Mesodermal cell (in vitro differentiated cells): ENCODE measurements around the gene SUFU.

Source experiments
- H3K27ac ChIP-seq: 2 replicates; pipeline ENCODE4 v1.7.0; 2013; ENCODE audit warnings: mild to moderate bottlenecking, low read depth, low read length, moderate library complexity; ENCODE audit not compliant: severe bottlenecking
- H3K36me3 ChIP-seq: 2 replicates; pipeline ENCODE4 v1.7.1; 2013; ENCODE audit warnings: mild to moderate bottlenecking, low read length, moderate library complexity; ENCODE audit not compliant: control insufficient read depth, insufficient read depth
- H3K4me1 ChIP-seq: one replicate; pipeline ENCODE4 v1.7.1; 2013; ENCODE audit warnings: mild to moderate bottlenecking, low read length; ENCODE audit not compliant: insufficient read depth, control insufficient read depth, poor library complexity, severe bottlenecking
- H3K4me3 ChIP-seq: 2 replicates; pipeline ENCODE4 v1.7.0; 2013; ENCODE audit warnings: low read length, control low read depth, mild to moderate bottlenecking; ENCODE audit not compliant: insufficient read depth, poor library complexity, severe bottlenecking; ENCODE audit errors: extremely low read depth
- H3K9me3 ChIP-seq: 2 replicates; pipeline ENCODE4 v1.7.1; 2013; ENCODE audit warnings: mild to moderate bottlenecking, low read length, moderate library complexity; ENCODE audit not compliant: control insufficient read depth
- WGBS, 2 experiments: methylation state at CpG; one replicate each; pipeline ENCODE4 v1.1.5; 2013; ENCODE audit warnings: missing lambda C conversion rate in 2 of 2; ENCODE audit not compliant: insufficient coverage in 2 of 2; 5-methylcytosine and 5-hydroxymethylcytosine counted together

Gene SUFU

DNA sequence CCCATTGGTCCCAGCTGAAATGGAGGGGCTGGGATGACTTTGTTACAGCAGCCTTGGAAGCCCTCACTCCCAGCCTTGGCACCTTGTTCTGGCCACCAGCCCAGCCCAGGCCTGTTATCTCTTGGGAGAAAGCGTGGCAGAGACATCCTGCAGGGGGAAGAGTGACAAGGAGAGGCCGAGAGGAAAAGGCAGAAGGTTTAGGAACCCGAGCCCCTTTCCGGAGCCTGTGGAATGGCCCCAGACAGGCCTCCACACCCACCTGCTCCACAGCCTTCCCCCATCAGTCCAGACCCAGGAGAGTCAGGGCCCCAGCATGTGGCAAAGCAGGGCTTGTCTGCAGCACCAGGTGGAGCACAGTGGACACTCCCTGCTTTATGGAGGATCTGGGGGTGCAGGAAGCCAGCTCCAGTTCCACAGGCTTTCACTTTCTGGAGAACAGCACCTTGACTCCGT is 116.4 kb downstream of the SUFU start:
- peaks cover 13% of the 10 kb centered on the region for H3K9me3 ChIP-seq
- WGBS, 2 experiments: 72 to 87% methylated on average over 3 to 4 of the region's 5 CpGs
- H3K4me1 ChIP-seq: peaks cover 49% of the 10 kb centered on the region
- H3K27ac ChIP-seq: peak overlapping the region; percentile 67
- H3K4me3 ChIP-seq: no peak overlapping the region
- peaks cover 54% of the 10 kb centered on the region for H3K36me3 ChIP-seq

DNA sequence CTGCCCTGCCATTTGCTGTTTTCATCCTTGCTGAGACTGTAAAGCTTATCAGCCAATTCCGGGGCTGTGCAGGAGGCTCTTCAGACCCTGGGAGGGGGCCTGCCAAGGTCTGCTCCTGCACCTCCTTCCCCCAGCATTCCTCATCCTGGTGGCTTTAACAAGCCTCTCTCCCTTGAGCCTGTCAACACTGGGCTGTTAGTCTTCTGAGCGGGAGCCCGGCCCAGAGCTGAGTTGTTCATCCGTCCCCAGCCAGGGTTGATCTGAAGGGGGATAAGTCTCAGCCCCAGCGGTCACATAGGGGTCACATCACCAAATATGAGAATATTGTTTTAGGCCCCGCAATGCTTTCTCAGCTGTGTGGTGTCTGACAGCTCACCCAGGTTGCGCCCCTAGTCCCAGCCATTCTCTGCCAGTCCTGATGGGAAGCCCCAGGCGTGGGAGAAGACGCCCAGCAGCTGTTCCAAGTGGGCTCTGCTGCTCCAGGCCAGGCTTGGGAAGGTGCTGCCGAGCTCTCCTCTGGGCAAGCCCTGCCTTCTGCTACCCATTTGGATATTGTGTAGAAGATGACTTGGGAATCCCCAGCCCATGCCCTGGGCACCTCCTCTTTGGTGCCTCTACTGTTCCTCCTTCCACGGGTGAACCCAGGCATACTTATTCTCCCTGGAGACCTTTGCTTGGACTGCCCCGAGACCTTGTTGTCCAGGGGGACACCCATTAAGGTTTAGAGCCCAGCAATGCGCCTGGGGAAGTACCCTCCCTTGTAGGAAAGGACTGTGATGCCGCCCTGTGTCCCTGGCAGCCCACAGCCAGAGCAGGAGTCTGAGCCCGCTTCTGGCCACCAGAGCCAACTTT is 117.0 kb downstream of the SUFU start:
- peaks cover 47% of the 10 kb centered on the region for H3K4me1 ChIP-seq
- peaks cover 48% of the 10 kb centered on the region for H3K36me3 ChIP-seq
- WGBS, 2 experiments: 93 to 94% methylated on average over 9 to 15 of the region's 15 CpGs
- H3K27ac ChIP-seq: peak overlapping the region; percentile 67
- H3K4me3 ChIP-seq: no peak overlapping the region
- peaks cover 13% of the 10 kb centered on the region for H3K9me3 ChIP-seq

DNA sequence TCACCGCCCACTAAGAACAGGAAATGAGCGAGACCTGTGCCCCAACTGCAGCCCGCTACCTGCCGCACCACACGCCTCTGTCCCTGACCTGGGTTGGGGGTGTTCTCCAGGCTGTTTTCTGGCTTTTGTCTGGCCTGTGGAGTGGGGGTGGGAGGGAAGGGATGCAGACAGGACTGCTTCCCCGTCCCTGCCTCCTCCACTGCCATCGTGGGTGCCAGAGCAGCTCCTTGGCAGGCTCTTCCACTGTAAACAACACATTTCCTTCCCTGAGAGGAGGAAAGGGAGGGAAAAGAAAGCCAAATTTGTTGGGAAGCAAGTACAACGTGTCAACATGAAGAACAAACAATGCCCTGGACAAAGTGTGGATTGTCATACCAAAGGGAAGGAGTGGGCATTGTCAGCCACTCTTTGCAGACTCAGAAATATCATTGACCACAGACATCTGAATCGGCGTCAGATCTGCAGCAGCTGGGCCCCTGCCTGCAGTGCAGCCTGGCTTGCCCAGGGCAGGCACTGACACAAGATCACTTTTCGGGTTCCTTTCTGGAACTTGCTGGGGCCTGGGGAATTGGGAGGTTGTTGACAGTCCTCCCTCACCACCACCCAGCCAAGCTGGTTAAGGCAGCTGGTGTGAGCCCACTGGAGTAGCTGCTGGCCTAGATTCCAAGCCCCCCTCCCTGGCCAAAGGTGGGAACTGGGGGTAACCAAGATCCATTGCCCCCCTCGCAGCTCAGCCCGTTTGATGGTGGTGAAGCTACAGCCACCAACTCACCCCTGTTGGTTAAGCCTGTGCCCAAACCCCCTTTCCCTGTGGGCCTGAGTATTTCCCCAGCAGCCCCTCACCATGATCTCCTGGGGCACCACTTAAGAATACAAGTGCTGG is 117.9 kb downstream of the SUFU start:
- H3K36me3 ChIP-seq: peaks cover 42% of the 10 kb centered on the region
- WGBS, 2 experiments: 88 to 96% methylated on average over 6 to 10 of the region's 13 CpGs
- H3K4me3 ChIP-seq: no peak overlapping the region
- peak overlapping the region; percentile 67 for H3K27ac ChIP-seq
- peaks cover 50% of the 10 kb centered on the region for H3K4me1 ChIP-seq
- H3K9me3 ChIP-seq: peaks cover 13% of the 10 kb centered on the region

DNA sequence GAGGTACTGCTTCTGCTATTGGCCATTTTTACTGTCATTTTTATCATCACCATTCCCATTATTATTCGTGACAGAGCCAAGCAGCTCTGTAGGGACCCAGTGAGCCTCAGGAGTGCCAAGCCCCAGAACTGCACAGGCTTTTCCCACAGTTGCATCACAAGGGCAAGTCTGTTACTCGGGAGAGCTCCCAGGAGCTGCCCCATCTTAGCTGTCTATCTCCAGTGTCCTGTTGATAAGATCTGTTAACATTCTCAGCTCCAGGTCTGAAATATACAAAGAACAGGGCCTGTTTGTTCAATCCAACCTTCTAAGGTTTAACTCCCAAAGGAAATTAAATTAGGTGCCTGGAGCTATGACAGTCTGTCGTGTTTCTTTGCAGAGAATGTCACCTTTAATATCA is 120.3 kb downstream of the SUFU start:
- peaks cover 71% of the 10 kb centered on the region for H3K4me1 ChIP-seq
- H3K4me3 ChIP-seq: no peak overlapping the region
- peaks cover 23% of the 10 kb centered on the region for H3K36me3 ChIP-seq
- H3K9me3 ChIP-seq: peaks cover 13% of the 10 kb centered on the region
- WGBS, 2 experiments: 86 to 96% methylated on average over 1 to 2 of the region's 3 CpGs
- peak overlapping the region; percentile 2 for H3K27ac ChIP-seq

DNA sequence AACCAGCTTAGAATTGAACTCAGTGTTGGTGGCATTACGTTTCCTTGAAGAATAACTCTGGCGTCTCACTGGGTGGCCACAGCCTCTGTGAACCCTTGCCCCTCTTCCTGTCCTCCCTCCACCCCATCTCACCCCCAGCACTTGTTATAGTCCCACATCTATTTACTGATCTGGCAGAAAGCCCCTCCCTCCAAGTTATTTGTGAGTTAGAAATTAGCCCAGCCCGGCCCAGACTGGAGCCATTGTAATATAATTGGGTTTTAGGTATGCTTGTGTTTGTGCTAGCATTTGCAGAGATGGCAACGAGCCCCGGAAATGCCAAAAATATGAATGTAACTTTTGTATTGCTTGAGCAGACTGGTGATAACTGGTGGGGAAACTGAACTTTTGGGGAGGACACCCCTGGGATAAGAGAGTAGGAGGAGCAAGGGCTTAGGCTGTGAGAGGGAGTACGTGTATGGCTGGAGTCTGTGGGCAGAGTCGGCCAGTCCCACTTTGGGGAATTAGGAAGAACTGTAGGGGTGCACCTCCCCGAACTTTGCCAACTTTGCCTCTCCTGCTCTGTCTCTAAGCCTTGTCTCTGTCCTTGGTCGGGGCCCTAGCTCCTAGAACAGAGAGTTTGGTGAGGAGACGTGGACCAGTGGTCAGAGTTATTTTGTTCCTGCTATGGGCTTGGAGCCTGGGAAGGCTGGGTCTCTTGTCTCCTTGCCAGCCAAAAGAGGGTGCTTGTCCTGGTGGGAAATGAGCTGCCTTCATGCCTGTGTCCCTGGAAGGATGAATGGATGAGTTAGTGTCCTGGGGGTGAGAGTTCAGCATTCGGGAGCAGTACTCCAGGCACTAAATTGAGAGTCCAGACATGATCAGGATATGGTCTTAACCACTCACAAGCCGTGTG is 121.2 kb downstream of the SUFU start:
- peaks cover 19% of the 10 kb centered on the region for H3K36me3 ChIP-seq
- H3K4me1 ChIP-seq: peaks cover 69% of the 10 kb centered on the region
- H3K27ac ChIP-seq: peak overlapping the region; percentile 2
- H3K9me3 ChIP-seq: peaks cover 13% of the 10 kb centered on the region
- WGBS, 2 experiments: 93 to 97% methylated on average over 11 to 12 of the region's 12 CpGs
- H3K4me3 ChIP-seq: no peak overlapping the region

DNA sequence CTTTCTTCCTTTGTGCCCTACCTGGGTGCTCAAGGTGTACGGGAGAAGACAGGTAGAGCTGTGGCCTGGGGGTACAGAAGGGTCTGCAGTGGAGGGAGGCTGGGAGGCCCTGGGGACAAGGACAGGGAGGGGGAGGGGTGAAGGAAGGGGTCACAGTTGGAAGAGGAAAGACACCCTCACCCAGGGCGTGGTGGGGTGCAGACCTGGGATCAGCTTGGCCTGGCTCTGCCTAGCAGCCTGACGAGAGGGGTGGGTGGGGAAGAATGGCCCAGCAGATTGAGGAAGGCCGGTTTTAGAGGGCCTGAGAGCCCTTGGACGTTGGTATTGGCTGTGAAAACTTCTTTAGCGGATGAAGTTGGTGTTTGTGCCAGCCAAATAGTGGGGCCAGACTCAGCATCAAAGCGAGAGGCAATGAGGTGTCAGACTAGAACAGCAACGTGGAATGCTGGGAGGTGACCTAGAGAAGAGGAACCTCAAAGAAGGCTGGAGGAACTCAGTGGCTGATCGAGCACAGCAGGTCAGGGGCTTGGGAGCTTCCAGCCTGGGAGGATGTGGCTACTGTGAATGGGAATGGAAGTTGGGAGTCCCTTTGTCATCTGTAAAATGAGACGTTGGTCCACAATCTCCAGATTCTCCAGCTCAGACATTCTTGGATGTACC is 122.4 kb downstream of the SUFU start:
- Histone ChIP-seq H3K36me3 (peaks cover 24% of the 10 kb centered on the region), H3K27ac (no peak overlapping the region), H3K4me1 (peaks cover 71% of the 10 kb centered on the region), H3K9me3 (peaks cover 13% of the 10 kb centered on the region), H3K4me3 (no peak overlapping the region)
- 80 to 85% methylated on average over 8 to 9 of the region's 10 CpGs for WGBS, 2 experiments

DNA sequence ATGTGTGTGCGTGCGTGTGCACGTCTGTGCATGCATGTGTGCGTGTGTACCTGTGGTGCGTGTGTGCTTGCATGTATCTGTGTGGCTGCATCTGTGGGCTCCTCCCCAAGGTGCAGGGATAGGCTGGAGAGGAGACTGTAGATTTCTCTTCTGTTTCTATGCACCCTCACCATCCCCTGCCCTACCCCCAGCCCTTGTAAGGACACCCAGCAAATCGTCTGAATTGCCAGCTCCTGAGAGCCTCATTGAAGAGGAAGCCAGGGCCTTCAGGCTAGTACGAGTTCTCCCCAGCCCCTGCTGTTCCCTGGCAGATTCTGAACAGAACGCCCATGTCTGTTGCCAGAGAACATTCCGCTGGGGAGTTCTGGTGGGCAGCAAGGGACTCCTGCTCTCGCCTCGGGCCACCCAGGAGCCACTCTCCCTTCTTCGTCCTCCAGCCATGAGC is 123.5 kb downstream of the SUFU start:
- Histone ChIP-seq H3K4me3 (no peak overlapping the region), H3K36me3 (peaks cover 29% of the 10 kb centered on the region), H3K4me1 (peaks cover 74% of the 10 kb centered on the region), H3K27ac (peak overlapping the region; percentile 93), H3K9me3 (peaks cover 13% of the 10 kb centered on the region)
- 70 to 71% methylated on average over 9 of the region's 12 CpGs for WGBS, 2 experiments

DNA sequence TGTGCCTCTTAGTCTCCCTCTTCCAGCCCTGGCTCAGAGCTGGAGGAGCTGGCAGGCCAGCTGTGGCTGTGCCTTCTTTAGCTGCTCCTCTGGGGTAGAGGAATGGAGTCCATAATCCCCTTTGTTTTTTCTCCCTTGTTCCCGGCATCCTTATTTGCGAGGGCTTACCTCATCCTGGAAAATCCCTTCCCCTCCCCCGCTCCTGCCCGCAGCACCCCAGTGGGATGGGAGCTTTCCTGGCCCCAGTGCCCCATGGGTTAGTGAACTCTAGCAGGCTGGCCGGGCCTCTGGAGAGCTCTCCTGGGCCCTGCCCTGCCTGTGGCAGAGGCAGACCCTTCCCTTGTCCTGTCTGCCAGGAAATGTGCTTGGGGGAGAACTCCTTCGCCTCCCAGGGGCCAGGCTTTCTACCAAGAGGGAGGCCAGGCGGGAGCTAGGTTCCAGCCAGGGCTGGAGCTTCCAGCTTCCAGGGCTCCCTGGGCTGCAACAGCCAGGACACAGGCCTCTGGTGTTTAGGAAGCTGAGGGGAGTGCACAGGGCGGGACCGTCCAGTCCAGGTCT is 124.0 kb downstream of the SUFU start:
- 47 to 54% methylated on average over 7 of the region's 9 CpGs for WGBS, 2 experiments
- peaks cover 29% of the 10 kb centered on the region for H3K36me3 ChIP-seq
- peak overlapping the region; percentile 93 for H3K27ac ChIP-seq
- no peak overlapping the region for H3K4me3 ChIP-seq
- H3K9me3 ChIP-seq: peaks cover 13% of the 10 kb centered on the region
- H3K4me1 ChIP-seq: peaks cover 79% of the 10 kb centered on the region

DNA sequence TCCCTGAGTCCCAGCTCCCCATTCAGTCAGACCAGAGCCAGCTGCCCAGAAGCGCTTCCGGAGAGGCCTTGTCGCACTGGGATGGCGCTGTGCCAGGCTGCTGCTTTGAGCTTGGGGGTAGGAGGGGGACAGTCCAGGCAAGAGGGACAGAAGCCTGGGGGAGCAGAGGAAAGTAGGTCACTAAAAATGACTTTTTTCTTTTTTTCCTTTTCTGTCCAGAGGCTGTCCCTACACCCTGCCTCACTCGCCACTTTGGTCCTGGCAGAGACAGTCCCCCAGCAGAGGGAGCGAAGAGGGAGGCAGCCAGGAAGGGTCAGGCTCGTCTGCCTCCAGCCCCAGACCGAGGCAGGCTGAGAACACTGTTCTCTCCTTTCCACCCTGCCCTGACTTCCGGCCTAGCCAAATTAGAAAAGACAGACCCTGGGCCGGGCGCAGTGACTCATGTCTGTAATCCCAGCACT is 124.7 kb downstream of the SUFU start:
- peaks cover 7% of the 10 kb centered on the region for H3K9me3 ChIP-seq
- peaks cover 86% of the 10 kb centered on the region for H3K4me1 ChIP-seq
- WGBS, 2 experiments: 84% methylated on average over 5 of the region's 11 CpGs; no CpG with 5 or more reads in 1 of the 2 experiments
- H3K27ac ChIP-seq: peak overlapping the region; percentile 93
- H3K4me3 ChIP-seq: no peak overlapping the region
- H3K36me3 ChIP-seq: peaks cover 25% of the 10 kb centered on the region
